Measurements from ENCODE around the gene C20orf144. TPM values are rescaled to one million over a fixed set of nuclear protein-coding genes. Genes with fewer than 3 reads are reported as not detected.

Gene C20orf144
- total RNA-seq, 1 experiment from 2014 or later = not detected

DNA sequence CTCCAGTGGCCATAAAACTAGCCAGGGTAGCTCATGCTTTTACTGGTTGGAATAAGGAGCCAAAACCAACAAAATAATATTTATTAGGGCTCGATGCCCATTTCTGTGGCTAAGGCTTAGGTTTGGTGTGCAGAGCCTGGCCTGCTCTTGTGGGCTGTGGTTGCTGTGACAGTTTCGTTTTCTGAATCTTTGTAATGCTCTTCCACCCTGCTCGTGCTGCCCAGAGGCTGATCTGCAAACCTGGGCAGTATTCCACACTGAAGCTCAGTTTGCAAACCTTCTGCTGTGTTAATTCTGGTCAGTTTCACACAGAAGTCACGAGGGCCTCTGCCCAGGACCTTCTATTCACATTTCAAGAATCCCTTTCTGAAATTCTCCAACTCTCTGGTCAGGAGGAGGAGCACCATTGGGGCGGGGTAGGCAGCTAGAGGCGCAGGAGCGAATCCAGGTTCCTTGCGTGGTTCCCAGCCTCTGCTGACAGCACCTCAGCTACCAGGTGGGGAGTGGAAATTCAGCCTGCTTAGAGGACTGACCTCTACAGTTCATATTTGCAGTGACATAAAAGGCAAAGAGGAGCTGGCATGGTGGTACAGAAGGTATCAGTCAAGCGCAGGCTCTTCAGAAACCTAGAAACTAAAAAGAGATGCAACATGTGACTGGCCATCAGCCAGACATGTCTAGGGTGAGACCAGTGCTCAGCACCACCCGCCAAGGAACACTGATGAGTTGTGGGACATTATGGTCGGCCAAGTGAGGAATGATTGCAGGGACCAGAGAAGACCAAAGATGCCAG, 14.3 kb upstream of the C20orf144 start:
- in situ Hi-C loops (cut with HindIII; ENCODE audit: low pct_unique_long_range_greater_than_20kb, low sequenced_read_pairs) = no loop called here
- no peak for DNase-seq (ENCODE audit: low read depth, low spot score)

DNA sequence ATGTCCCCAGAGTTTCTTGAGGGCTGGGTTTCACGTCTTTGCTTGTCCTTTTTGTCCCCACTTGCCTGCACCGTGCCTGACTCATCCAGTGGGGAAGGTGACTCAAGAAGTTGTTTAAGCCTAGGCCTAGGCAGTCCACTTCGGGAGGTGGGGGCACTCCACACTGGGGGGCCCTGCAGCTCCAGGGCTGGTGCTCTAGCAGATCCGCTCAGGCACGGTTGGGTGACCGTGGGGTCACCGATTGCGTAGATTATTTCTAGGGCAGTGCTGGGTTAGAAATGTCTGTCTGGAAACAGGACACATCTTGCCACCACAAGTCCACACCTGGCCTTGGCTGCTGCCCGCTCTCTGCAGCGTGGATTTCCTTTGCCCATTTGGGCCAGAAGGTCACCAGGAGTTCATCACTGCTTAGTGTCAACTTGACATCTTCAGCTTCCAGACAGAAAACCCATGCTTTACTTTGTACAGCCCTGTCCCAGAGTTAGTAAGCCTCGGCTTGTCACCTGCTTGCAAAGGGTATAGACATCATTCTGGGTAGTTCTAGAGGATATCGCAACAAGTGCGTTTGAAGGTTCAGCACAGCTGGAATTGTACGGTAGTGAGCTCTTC, 13.6 kb upstream of the C20orf144 start:
- no peak for DNase-seq (ENCODE audit: low read depth, low spot score)
- in situ Hi-C loops (cut with HindIII; ENCODE audit: low pct_unique_long_range_greater_than_20kb, low sequenced_read_pairs) = no loop called here

DNA sequence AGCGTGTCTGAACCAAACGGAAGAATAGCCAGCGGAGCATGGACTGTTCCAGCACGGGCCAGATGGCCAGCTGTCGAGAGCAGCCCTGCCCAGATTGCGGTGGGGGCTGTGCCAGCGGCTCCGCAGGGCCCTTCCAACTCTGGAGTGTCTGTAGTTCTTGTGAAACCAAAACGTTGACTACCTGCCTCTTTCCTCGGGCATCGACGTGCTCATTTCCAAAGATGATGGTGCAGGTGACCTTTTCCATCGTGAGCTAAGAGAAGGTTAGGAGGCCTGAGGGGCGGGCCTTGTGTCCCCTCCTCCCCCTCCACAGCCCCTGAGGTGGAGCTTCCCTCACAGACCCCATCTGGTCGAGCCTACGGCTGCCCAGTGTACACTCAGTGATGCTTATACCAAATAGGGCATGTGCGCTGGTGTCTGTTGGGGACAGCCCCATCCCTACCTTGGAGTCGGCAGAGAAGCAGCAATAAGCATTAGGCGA, 12.9 kb upstream of the C20orf144 start:
- no peak for DNase-seq (ENCODE audit: low read depth, low spot score)
- in situ Hi-C loops (cut with HindIII; ENCODE audit: low pct_unique_long_range_greater_than_20kb, low sequenced_read_pairs) = no loop called here

DNA sequence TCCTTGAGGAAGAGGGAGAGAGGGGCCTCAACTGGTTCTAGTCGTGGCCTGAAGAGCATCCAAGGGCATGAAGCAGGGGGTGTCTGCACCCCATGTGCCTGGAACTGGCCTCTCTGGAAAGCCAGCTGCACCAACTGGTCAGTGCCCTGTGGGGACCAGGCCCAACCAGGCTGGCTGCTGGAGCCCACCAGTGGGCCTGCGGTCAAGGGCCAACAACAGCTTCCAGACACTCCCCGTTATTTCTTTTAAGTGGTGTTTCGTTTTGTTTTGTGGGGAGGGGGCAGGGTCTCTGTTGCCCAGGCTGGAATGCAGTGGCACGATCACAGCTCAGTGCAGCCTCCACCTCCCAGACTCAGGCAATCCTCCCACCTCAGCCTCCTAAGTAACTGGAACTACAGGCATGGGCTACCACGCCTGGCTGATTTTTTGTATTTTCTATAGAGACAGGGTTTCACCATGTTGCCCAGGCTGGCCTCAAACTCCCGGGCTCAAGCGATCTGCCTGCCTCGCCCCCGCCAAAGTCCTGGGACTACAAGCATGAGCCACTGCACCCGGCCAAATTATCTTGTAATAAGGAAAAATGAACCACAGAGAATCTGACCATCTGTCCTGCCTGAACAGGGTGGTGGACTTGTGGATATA, 11.9 kb upstream of the C20orf144 start:
- in situ Hi-C loops (cut with HindIII; ENCODE audit: low pct_unique_long_range_greater_than_20kb, low sequenced_read_pairs) = no loop called here
- no peak for DNase-seq (ENCODE audit: low read depth, low spot score)

DNA sequence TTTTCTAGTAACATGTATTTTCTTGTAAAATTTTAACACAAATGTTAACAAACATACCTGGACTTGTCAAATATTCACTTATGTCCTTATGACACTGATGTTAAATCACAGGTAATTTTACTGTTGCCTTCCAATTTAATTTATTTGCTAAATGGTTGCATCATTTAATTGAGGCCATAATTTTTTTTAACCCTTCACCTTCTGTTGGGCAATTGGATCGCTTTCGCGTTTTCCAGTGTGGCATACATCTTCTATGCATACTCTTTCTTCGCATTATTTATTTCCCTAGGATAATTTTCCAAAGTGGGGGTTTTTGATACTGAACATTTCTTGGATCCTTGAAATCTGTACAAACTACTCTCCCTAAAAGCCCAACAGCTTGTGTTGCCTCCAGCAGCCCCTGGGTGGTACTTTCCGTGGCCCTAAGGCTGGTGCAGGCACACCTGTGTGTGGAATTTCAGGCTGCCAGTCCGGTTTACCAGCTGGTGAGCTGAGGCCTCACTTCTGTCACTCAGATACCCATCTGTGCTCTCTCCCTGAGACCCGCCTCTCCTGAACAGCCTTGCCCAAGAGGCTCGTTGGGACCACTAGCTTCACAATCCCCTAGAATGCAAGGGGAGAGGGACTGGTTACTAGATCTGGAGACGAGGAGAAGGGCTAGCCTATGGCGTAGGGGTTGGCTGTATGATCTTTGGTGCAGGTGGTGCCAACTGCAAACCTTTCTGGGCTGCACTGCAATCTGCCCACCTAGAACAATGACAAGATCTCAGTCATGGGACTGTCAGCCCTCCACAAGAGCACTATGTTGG, 11.2 kb upstream of the C20orf144 start:
- in situ Hi-C loops (cut with HindIII; ENCODE audit: low pct_unique_long_range_greater_than_20kb, low sequenced_read_pairs) = no loop called here
- DNase-seq (ENCODE audit: low read depth, low spot score) = no peak

DNA sequence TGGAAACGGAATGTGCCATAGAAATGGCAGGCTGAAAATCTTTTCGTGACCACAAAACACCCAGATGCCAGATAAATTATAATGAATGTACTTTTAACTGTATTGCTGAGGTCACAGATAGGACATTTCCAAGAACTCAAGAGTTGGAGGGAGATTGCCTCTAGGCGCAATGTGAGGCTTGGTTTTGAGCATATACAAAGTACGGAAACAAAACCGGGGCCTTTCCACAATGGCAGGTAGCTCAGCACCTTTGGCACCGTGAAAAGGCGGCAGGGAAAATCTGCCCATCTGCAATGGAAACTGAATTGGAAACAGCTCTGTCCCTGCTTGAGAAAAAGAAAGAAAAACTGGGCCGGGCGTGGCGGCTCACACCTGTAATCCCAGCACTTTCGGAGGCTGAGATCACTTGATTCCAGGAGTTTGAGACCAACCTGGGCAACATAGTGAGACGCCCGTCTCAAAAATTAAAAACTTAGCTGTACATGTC, 10.5 kb upstream of the C20orf144 start:
- no peak for DNase-seq (ENCODE audit: low read depth, low spot score)
- in situ Hi-C loops (cut with HindIII; ENCODE audit: low pct_unique_long_range_greater_than_20kb, low sequenced_read_pairs) = no loop called here

DNA sequence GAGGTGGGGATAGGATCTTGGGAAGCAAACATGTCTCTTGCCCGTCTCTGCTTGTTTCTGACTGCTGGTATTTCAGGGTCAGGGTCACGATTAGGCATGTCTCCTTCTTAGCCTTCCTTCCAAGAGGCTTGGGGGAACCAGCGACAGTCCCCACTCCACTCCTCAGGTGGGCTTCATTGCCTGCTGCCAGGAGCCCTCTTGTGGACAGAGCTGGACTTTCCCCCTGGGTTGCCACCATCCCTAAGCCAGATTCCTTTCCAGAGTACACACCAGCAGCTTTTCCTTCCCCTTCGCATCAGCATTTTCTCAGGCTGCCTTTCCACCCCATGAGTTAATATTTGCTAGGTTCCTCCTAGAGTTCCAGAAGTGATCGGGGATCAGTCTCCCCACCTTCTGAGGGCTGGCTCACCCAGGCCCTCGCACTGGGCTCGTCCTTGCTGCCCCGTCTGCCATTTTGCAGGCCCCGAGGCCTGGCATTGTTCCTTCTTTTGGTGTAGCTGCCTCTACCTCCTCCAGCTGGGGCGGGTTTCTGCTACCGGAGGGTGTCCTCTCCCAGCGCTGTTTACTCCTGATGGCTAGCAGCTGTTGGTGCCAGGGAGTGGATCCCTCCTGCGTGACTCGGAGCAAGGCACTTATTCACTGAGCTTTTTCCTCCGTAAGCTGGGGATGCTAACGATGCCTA, 8.8 kb upstream of the C20orf144 start:
- in situ Hi-C loops (cut with HindIII; ENCODE audit: low pct_unique_long_range_greater_than_20kb, low sequenced_read_pairs) = no loop called here
- peak; percentile 82 for DNase-seq (ENCODE audit: low read depth, low spot score)

DNA sequence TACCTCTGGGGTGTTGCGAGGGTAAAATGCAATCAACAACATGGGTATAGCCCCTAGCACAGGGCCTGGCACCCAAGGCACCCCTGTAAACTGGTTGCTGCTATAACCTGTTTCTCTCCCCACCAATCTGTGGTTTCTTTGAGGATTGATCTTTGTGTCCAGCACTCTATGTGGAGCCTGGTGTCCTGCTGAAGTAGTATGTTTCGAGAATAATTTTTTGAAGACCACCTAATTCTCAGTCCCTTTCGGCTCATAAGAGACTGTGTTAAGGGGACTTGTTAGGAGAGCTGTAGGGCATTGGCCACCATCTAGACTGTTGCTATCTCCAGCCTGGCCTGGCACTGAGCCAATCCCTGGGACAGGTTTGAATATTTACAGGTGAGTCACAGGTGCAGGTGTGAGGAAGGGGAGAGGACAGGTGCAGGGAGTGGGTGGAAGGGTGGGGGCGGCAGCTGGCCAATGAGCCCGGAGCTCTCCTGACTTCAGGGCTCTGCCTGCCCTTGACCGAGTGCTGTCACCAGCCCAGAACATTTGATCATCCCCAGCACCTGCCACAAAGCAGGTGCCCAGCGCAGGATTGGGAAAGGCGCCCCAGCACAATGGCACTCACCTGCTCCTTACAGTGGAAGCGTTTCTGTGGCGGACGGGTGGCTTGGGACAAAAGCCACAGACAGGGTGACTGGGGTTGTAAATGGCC, 8.1 kb upstream of the C20orf144 start:
- no peak for DNase-seq (ENCODE audit: low read depth, low spot score)
- in situ Hi-C loops (cut with HindIII; ENCODE audit: low pct_unique_long_range_greater_than_20kb, low sequenced_read_pairs) = no loop called here

DNA sequence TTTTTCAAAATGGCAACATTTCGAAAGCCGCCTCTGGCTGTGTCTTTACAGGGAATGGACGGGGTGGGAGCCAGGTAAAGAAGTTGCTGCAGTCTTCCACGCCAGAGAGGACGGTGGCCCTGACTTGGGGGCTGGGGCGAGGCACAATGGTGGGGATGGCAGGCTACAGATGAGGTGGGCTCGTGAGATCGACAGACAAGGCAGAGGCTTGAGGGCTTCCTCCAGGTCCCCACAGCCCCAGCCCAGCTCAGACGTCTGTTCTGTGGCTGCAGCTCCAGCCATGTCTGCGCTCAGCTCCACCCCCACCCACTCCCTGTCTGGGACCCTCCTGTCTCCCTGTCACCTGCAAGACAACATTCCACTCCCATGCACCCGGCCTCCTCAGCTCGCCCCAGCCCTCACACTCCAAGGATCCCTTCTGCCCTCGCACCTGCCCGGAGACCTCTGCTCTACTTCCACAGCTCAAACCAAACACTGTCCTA, 7.4 kb upstream of the C20orf144 start:
- no peak for DNase-seq (ENCODE audit: low read depth, low spot score)
- in situ Hi-C loops (cut with HindIII; ENCODE audit: low pct_unique_long_range_greater_than_20kb, low sequenced_read_pairs) = no loop called here

DNA sequence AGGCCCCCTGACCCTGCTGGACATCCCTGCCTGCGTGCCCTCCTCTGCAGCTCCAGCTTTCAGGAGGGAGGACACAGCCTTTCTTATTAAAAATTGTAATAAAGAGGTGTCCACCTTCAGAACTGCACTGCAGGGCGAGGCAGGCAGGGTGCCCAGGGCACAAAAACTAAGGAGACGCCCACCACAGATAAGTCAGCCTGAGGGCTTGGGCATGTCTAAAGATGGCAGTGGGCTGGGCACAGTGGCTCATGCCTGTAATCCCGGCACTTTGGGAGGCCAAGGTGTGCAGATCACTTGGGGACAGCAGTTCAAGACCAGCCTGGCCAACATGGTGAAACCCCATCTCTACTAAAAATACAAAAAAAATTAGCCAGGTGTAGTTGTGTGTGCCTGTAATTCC, 7.0 kb upstream of the C20orf144 start:
- in situ Hi-C loops (cut with HindIII; ENCODE audit: low pct_unique_long_range_greater_than_20kb, low sequenced_read_pairs) = no loop called here
- no peak for DNase-seq (ENCODE audit: low read depth, low spot score)

DNA sequence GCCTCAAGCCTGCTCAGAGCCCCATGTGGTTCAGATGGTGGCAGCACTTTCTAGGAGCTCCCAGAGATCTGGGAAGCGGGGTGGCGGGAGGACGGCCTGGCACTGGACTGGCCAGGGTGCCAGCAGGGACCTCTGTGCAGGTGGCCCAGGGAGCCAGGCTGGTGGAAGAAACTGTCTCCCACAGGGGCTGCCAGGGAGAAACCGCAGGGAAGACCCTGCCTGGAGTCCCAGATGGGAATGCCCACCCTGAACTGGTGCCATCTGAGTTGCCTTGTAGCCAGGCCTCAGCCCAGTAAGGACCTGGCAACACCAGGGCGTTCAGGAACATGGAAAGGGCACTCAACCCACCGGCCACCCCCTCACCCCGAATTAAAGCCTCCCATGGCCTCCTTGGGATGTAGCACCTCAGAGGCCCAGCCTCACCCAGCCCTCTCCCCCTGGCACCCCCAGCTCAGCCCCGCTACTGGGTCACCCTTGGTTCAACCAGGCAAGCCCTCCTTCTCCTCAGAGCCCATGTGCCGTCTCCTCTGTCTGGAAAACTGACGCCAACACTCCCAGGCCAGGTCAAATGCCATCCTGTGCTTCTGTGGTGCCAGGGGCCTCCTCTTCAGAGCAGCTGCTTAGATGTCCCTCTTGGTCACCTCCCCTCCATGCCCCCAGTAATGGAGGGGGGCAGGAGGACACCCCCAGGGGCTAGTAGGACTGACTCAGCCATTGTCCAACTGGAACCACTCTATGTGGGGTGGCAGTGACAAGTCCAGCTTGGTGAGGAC, 5.9 kb upstream of the C20orf144 start:
- in situ Hi-C loops (cut with HindIII; ENCODE audit: low pct_unique_long_range_greater_than_20kb, low sequenced_read_pairs) = no loop called here
- no peak for DNase-seq (ENCODE audit: low read depth, low spot score)

DNA sequence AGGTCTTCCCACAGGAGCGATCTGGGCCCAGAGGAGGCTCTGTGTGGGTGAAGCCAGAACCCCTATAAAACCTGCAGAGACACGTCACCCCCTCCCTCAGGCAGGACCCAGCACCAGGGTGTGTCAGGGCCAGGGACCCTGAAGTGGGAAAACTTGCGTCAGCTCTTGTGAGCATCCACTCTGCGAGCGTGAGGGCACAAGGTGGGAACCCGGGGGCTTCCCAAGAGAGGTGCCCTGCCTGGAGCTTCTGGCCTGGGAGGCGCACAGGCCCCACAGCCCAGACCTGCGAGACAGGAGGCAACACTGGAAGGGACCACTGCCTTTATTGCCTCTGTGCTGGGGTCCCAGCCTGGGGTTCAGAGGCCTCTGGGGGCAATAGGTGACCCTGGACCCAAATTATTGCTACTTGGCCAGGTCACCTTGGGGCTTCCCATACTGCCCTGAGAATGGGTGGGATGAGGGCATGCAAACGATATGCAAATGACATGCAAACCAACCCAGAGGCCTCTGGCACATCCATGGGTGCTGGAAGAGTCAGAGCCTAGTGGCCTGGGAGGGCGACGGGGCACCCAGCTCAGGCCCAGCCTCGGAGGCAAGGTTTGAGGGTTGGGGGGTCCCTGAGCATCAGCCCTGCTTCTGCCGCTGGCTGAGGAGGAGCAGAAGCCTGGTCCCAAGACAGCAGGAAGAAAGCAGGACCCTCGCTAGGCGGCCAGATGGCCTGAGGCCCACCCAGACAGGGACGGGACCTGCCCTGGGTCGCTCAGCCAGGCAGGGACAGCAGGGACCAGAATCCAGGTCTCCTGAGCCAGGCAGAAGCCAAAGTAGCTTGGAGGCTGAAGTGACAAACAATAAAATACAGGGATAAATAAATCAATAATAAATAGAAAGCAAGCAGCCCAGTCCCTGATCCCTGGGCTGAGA, 5.1 kb upstream of the C20orf144 start:
- DNase-seq (ENCODE audit: low read depth, low spot score) = no peak
- in situ Hi-C loops (cut with HindIII; ENCODE audit: low pct_unique_long_range_greater_than_20kb, low sequenced_read_pairs) = no loop called here

DNA sequence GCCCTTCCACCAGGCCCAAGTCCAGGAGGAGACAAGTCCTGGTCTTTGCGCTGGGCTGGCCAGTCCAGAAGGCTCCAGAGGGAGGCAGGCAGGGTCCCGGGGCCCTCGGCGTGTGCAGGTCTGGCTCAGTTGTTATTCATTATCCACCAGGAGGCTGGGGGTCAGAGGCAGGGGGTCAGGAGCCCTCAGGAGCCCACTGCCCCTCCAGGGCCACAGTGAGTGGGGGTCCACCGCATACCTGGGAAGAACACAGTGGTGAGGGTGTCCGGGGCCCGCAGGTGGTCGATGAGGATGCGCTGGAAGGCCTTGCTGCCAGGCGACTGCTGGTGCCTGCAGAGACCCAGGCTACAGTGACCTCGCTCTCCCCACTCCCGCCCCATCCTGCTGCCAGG, 4.4 kb upstream of the C20orf144 start:
- in situ Hi-C loops (cut with HindIII; ENCODE audit: low pct_unique_long_range_greater_than_20kb, low sequenced_read_pairs) = no loop called here
- no peak for DNase-seq (ENCODE audit: low read depth, low spot score)

DNA sequence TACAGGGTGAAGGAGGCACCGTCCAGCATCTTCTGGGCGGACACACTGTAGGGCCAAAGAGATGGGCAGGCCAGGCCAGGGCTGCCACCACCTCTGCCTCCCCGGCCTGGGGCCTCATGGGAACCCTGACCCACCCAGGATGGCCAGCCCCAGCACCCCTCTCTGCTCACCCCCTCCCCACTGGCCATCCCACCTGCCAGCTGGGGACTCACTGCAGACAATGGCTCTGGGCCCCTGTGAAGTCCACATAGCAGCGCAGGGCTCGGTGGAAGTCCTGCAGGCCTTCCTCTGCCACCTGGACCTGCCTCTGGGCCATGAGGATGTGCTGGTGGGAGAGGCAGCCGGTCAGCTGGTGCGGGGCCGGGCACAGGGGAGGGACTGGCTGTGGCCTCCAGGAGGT, 3.6 kb upstream of the C20orf144 start:
- in situ Hi-C loops (cut with HindIII; ENCODE audit: low pct_unique_long_range_greater_than_20kb, low sequenced_read_pairs) = no loop called here

DNA sequence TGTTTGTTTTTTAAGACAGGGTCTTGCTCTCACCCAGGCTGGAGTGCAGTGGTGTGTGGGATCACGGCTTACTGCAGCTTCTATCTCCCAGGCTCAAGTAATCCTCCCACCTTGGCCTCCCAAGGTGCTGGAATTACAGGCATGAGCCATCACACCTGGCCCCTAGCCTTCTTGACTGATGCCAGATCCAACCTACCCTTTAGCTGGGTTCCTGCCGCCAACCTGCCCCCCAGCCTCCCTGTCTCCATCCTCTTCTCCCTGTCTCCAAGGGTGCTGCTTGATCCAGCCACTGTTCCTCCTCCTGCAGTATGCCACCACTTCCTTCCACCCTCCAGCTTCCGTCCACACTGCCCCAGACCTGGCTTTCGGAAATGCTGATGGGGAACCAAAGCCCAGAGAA, 3.2 kb upstream of the C20orf144 start:
- in situ Hi-C loops (cut with HindIII; ENCODE audit: low pct_unique_long_range_greater_than_20kb, low sequenced_read_pairs) = no loop called here
- no peak for DNase-seq (ENCODE audit: low read depth, low spot score)

More for the DNA sequence above, 3.6 kb upstream of the C20orf144 start:
- DNase-seq (ENCODE audit: low read depth, low spot score) = no peak

All from SK-MEL-5 (cell line).